ENCODE measurements around the gene EXOSC10. TPM values are rescaled to one million over a fixed set of nuclear protein-coding genes. Genes with fewer than 3 reads are reported as not detected.
"Not testable (repeated sequence)": the region's sequence is repeated elsewhere in the genome, so short reads cannot be mapped to it uniquely, and the experiment has no call there.

The EXOSC10 gene
- total and polyA plus RNA-seq, 2 experiments from 2014 or later: 47.0 to 47.2 TPM

GRCh38 chr1:11052839-11053757, 46.6 kb downstream of the EXOSC10 start:
- TF ChIP-seq EZH2 (IDR thresholded peaks at IDR 0.05; ENCODE audit: borderline replicate concordance): no peak
- TF ChIP-seq, protein P1, sequence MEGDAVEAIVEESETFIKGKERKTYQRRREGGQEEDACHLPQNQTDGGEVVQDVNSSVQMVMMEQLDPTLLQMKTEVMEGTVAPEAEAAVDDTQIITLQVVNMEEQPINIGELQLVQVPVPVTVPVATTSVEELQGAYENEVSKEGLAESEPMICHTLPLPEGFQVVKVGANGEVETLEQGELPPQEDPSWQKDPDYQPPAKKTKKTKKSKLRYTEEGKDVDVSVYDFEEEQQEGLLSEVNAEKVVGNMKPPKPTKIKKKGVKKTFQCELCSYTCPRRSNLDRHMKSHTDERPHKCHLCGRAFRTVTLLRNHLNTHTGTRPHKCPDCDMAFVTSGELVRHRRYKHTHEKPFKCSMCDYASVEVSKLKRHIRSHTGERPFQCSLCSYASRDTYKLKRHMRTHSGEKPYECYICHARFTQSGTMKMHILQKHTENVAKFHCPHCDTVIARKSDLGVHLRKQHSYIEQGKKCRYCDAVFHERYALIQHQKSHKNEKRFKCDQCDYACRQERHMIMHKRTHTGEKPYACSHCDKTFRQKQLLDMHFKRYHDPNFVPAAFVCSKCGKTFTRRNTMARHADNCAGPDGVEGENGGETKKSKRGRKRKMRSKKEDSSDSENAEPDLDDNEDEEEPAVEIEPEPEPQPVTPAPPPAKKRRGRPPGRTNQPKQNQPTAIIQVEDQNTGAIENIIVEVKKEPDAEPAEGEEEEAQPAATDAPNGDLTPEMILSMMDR (IDR thresholded peaks at IDR 0.05; ENCODE audit: poor library complexity): no peak
- no peak for TF ChIP-seq EZH2phosphoT487 (IDR thresholded peaks at IDR 0.05; ENCODE audit: low read depth, severe bottlenecking, unreplicated experiment)
- no peak overlapping the region for H3K4me3 ChIP-seq
- WGBS (ENCODE audit: low lambda C conversion rate, missing lambda C conversion rate): 72% methylated on average over 29 of the region's 29 CpGs
- H3K4me1 ChIP-seq (ENCODE audit: insufficient read depth): no peaks in the 10 kb centered on the region
- no peaks in the 10 kb centered on the region for H3K9me2 ChIP-seq (replicated peaks; ENCODE audit: insufficient read depth)
- no peak for DNase-seq (ENCODE audit: low spot score)
- H3K4me2 ChIP-seq: no peak overlapping the region
- no peak overlapping the region for H2AFZ ChIP-seq
- no peaks in the 10 kb centered on the region for H3K36me3 ChIP-seq (replicated peaks; ENCODE audit: insufficient read depth, low read depth)
- no peaks in the 10 kb centered on the region for H4K20me1 ChIP-seq (ENCODE audit: insufficient read depth, poor library complexity, severe bottlenecking)
- no peaks in the 10 kb centered on the region for H3K27me3 ChIP-seq
- H3K9me3 ChIP-seq (ENCODE audit: low read depth): no peaks in the 10 kb centered on the region
- H3K27ac ChIP-seq: no peak overlapping the region
- no peaks in the 10 kb centered on the region for H3K79me2 ChIP-seq

- no peak overlapping the region for H2AFZ ChIP-seq
- H3K9me3 ChIP-seq (ENCODE audit: low read depth): no peaks in the 10 kb centered on the region
- DNase-seq (ENCODE audit: low spot score): no peak
- no peaks in the 10 kb centered on the region for H3K79me2 ChIP-seq
- no peak overlapping the region for H3K4me2 ChIP-seq
- H4K20me1 ChIP-seq (ENCODE audit: insufficient read depth, poor library complexity, severe bottlenecking): no peaks in the 10 kb centered on the region
- H3K4me1 ChIP-seq (ENCODE audit: insufficient read depth): no peaks in the 10 kb centered on the region
- H3K27me3 ChIP-seq: no peaks in the 10 kb centered on the region
- no peaks in the 10 kb centered on the region for H3K36me3 ChIP-seq (replicated peaks; ENCODE audit: insufficient read depth, low read depth)
- H3K9me2 ChIP-seq (replicated peaks; ENCODE audit: insufficient read depth): no peaks in the 10 kb centered on the region
- H3K27ac ChIP-seq: no peak overlapping the region
- TF ChIP-seq EZH2phosphoT487 (IDR thresholded peaks at IDR 0.05; ENCODE audit: low read depth, severe bottlenecking, unreplicated experiment) (no peak), EZH2 (IDR thresholded peaks at IDR 0.05; ENCODE audit: borderline replicate concordance) (no peak)
- TF ChIP-seq, protein P1 (IDR thresholded peaks at IDR 0.05; ENCODE audit: poor library complexity): no peak
- WGBS (ENCODE audit: low lambda C conversion rate, missing lambda C conversion rate): 56% methylated on average over 19 of the region's 19 CpGs
- no peak overlapping the region for H3K4me3 ChIP-seq
Measured at GRCh38 chr1:11051781-11052511, 47.7 kb downstream of the EXOSC10 start.

DNA sequence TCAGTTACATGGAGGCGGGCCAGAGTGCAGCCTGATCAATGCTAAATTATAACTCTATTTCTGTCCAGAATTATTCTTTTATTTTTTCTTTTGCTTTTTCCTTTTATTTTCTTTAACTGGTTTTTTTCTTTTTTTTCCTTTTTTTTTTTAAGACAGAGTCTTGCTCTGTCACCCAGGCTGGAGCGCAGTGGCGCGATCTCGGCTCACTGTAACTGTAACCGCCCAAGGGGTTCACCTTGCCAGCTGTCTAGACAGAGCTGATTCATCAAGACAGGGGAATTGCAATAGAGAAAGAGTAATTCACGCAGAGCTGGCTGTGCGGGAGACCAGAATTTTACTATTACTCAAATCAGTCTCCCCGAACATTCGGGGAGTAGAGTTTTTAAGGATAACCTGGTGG, 48.5 kb downstream of the EXOSC10 start:
- H3K4me2 ChIP-seq; H3K4me1 ChIP-seq (ENCODE audit: insufficient read depth); DNase-seq (ENCODE audit: low spot score); H3K9me2 ChIP-seq (replicated peaks; ENCODE audit: insufficient read depth); H3K36me3 ChIP-seq (replicated peaks; ENCODE audit: insufficient read depth, low read depth); H3K4me3 ChIP-seq; H3K9me3 ChIP-seq (ENCODE audit: low read depth); H2AFZ ChIP-seq; H4K20me1 ChIP-seq (ENCODE audit: insufficient read depth, poor library complexity, severe bottlenecking); H3K79me2 ChIP-seq; H3K27me3 ChIP-seq; H3K27ac ChIP-seq: not testable (repeated sequence)
- WGBS (ENCODE audit: low lambda C conversion rate, missing lambda C conversion rate): 89% methylated on average over 10 of the region's 10 CpGs

All from hepatocyte (in vitro differentiated cells).